Measurements from ENCODE around the gene TDRD6. TPM values are rescaled to one million over a fixed set of nuclear protein-coding genes. Genes with fewer than 3 reads are reported as not detected.

TDRD6 gene
- polyA plus RNA-seq, 1 experiment = not detected

DNA sequence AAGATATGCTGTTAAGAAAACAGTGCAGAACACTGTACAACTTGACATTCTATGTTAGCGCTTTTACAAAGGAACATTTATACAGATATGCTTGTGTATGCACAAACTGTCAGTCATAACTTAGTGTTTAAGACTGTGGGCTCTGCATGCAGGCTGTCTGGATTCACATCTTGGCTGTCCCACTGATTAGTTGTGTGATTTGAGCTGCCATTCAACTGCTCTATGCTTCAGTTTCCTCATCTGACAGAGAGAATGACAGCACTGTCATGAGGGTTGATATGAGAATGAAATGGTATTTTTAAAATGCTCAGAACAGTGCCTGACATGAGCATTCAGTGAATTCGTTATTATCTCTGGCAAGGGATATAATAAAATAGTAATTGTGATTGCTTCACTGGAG lies 26.2 kb upstream of the TDRD6 start:
- no peak for TF ChIP-seq CTCF (IDR thresholded peaks at IDR 0.05; ENCODE audit: insufficient read depth, low read depth, low read length)
- ChIA-PET POLR2A (no interaction called here), CTCF (no interaction called here)
- Histone ChIP-seq H3K4me3 (ENCODE audit: low read depth, low read length) (no peak overlapping the region), H3K27me3 (ENCODE audit: control insufficient read depth, insufficient read depth, low read length) (no peaks in the 10 kb centered on the region), H3K36me3 (ENCODE audit: control insufficient read depth, insufficient read depth, low read length) (no peaks in the 10 kb centered on the region)
- DNase-seq (ENCODE audit: low read depth) = no peak

DNA sequence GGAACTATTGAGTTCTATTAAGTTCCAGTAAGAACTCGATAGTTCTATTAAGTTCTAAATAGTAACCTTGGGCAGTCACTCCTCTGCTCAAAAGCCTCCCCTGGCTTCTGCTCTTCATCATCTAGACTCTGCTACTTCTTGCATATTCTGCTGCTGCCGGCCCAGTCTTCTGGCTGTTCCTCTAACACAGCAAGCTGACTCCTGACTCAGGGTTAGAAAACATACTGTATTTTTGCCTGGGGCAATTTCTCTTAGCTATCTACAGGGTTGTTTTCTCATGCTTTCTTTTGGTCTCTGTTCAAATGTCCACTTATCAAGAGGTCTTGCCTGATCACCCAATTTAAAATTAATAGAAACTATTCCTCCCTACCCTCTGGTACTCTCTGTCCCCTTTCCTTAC lies 20.3 kb upstream of the TDRD6 start:
- no peak for DNase-seq (ENCODE audit: low read depth)
- no peaks in the 10 kb centered on the region for H3K36me3 ChIP-seq (ENCODE audit: control insufficient read depth, insufficient read depth, low read length)
- no peak overlapping the region for H3K4me3 ChIP-seq (ENCODE audit: low read depth, low read length)
- POLR2A ChIA-PET = no interaction called here
- H3K27me3 ChIP-seq (ENCODE audit: control insufficient read depth, insufficient read depth, low read length) = no peaks in the 10 kb centered on the region
- CTCF ChIA-PET = no interaction called here
- TF ChIP-seq CTCF (IDR thresholded peaks at IDR 0.05; ENCODE audit: insufficient read depth, low read depth, low read length) = no peak

DNA sequence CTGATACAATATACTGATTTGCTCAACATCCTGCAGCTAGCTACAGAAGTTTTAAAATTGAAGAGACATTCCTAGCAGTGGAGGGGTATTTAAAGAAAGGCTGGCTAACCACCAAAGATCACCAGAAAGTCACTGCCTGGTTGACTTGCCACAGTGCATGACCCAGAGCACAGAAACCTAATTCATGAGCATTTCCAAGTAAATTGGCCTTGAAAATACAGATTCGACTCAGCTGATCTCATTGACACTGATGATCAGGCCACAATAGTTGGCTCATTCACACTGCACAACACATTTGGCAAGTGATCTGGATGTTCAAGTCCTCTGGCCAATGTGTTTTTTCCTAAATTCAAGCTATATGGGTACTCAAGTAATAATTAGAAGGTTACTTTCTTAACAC lies 13.3 kb upstream of the TDRD6 start:
- POLR2A ChIA-PET = interaction anchor here (0.6 kb wide), 1 partner anchor 16 kb away, joined by 3 read pairs; no protein-coding TSS in a partner anchor
- CTCF ChIA-PET = no interaction called here
- no peak overlapping the region for H3K4me3 ChIP-seq (ENCODE audit: low read depth, low read length)
- no peaks in the 10 kb centered on the region for H3K36me3 ChIP-seq (ENCODE audit: control insufficient read depth, insufficient read depth, low read length)
- DNase-seq (ENCODE audit: low read depth) = no peak
- no peaks in the 10 kb centered on the region for H3K27me3 ChIP-seq (ENCODE audit: control insufficient read depth, insufficient read depth, low read length)
- no peak for TF ChIP-seq CTCF (IDR thresholded peaks at IDR 0.05; ENCODE audit: insufficient read depth, low read depth, low read length)

DNA sequence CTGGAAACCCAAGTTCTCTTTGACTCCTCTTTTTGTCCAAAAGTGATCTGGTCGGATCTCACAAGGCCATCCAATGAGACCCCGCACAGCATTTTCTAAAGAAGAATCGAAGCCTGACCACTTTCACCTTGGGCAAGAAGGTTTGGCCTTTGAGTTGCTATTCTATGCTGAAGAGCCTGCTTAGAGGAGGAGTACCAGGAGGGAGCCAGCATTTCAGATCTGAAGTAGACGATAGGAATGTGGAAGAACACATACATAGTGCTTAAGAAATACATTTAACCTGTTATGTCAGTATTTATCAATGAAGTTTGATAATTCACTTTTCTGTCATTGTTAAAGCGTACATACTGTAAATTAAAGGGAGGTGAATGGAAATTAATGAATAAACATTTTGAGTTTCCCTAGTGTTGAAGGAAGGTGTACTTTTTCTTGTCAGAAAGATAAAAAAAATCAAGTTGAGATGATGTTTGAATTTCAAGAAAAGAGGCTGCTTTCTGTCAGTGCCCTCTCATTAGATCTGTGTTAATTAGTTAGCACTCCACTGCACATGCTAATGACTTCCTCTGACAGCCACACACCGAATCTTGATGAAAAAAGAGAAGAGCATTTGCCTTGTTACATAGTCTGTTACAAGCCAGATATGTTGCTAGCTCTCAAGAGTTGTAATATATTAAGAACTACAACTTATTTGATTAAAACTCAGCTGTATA lies 10.9 kb upstream of the TDRD6 start:
- H3K4me3 ChIP-seq (ENCODE audit: low read depth, low read length) = no peak overlapping the region
- no peaks in the 10 kb centered on the region for H3K27me3 ChIP-seq (ENCODE audit: control insufficient read depth, insufficient read depth, low read length)
- no peaks in the 10 kb centered on the region for H3K36me3 ChIP-seq (ENCODE audit: control insufficient read depth, insufficient read depth, low read length)
- CTCF ChIA-PET = no interaction called here
- no peak for DNase-seq (ENCODE audit: low read depth)
- POLR2A ChIA-PET = no interaction called here
- no peak for TF ChIP-seq CTCF (IDR thresholded peaks at IDR 0.05; ENCODE audit: insufficient read depth, low read depth, low read length)

DNA sequence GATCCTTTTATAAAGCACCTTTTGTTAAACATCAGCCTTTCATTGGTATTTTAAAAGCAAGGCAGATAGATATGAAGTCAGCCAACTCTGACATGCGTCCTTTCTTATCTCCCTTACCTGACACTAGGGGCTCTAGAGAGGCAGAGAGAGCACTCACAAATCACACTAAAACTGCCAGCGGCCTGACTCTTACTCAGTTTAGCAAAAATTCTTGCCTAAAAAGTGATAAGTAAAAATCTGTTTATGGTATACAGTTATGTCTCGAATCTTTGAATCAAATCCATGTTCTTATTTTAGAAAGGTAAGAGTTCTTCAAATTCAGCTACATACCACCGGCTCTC lies 10.4 kb upstream of the TDRD6 start:
- peak; percentile 33; the same call in 1 of the 2 replicates for TF ChIP-seq CTCF (IDR thresholded peaks at IDR 0.05; ENCODE audit: insufficient read depth, low read depth, low read length)
- Histone ChIP-seq H3K27me3 (ENCODE audit: control insufficient read depth, insufficient read depth, low read length) (no peaks in the 10 kb centered on the region), H3K36me3 (ENCODE audit: control insufficient read depth, insufficient read depth, low read length) (no peaks in the 10 kb centered on the region), H3K4me3 (ENCODE audit: low read depth, low read length) (no peak overlapping the region)
- DNase-seq (ENCODE audit: low read depth) = no peak
- CTCF ChIA-PET = interaction anchor here (1.1 kb wide), 1 partner anchor 13 kb away, joined by 3 read pairs; no protein-coding TSS in a partner anchor
- POLR2A ChIA-PET = no interaction called here
